Measurements from ENCODE around the gene NR2F1. TPM values are rescaled to one million over a fixed set of nuclear protein-coding genes. Genes with fewer than 3 reads are reported as not detected.
"Not testable (repeated sequence)": the region's sequence is repeated elsewhere in the genome, so short reads cannot be mapped to it uniquely, and the experiment has no call there.

The NR2F1 gene
- 10 to 100 TPM in 6 of 7 donors, 1 to 10 TPM in 1; 9.6 to 28.8 (median 13.6) TPM for total RNA-seq
- 1 to 10 TPM; 2.0 to 4.4 (median 3.5) TPM for polyA plus RNA-seq
- long read RNA-seq, donor 1 = 0 reads
- long read RNA-seq, donor 2, partial matches to known transcripts = 0 of 1 reads
- long read RNA-seq, donor 2, other reads (novel, unspliced or antisense) = 0 of 1 reads

DNA sequence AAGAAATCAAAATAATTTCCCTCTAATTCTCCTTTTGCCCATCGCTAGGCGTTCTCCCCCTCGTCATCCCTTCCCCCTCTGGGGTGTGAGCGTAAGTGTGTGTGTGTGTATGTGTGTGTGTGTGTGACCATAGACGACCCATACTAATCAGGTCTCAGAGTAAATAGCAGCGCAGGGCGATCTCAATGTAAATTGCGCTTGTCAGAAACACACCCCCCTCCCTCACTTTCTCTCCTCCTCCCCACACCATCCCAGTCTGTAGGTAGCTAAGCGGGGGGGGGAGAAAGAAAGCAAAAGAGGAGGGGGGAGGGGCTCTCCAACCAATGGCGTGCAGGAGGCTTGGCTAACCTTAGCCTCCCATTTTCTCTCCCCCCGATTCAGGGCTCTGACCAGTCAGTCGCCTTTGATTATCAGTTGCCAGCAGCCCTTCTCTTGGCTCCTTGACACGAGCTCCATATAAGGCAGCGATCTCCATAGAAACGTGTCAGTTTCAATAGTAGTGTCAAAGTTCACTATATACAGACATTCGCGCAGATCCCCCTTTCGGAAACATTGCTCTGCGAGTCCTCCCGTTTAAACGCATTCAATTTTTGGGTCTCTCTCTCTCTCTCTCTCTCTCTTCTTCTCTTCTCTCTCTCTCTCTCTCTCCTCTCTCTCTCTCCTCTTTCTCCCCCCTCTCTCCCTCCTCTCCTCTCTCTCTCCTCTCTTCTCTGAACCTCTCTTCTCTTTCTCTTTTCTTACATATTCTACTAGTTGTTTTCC, at the start of gene NR2F1:
Gene NR2F1, plus strand, starts transcription at position 546 of the 762 bp plus-strand sequence. CDS start 1,802 bp downstream, outside the sequence.
- Histone ChIP-seq H3K4me3 (peak within 1 kb of the TSS; percentile 28 to 72 (median 50)), H3K27me3 (replicated peaks in 1 of 7) (peaks cover 15 to 98% (median 81%) of the 10 kb centered on the region in 7 donors), H3K9me3 (peaks cover 0 to 5% (median 0%) of the 10 kb centered on the region in 8 donors), H3K27ac (peak within 1 kb of the TSS in 7 of 8 donors; percentile 29 to 84 (median 62)), H3K36me3 (peaks cover 0 to 3% (median 0%) of the 10 kb centered on the region in 6 donors), H3K4me1 (peaks cover 18 to 74% (median 51%) of the 10 kb centered on the region in 6 donors)
- TF ChIP-seq POLR2AphosphoS5 (IDR thresholded peaks at IDR 0.05) (peak in 1 of 3 donors; percentile 18), POLR2A (IDR thresholded peaks at IDR 0.05) (no peak)
- TF ChIP-seq, protein P1, sequence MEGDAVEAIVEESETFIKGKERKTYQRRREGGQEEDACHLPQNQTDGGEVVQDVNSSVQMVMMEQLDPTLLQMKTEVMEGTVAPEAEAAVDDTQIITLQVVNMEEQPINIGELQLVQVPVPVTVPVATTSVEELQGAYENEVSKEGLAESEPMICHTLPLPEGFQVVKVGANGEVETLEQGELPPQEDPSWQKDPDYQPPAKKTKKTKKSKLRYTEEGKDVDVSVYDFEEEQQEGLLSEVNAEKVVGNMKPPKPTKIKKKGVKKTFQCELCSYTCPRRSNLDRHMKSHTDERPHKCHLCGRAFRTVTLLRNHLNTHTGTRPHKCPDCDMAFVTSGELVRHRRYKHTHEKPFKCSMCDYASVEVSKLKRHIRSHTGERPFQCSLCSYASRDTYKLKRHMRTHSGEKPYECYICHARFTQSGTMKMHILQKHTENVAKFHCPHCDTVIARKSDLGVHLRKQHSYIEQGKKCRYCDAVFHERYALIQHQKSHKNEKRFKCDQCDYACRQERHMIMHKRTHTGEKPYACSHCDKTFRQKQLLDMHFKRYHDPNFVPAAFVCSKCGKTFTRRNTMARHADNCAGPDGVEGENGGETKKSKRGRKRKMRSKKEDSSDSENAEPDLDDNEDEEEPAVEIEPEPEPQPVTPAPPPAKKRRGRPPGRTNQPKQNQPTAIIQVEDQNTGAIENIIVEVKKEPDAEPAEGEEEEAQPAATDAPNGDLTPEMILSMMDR (IDR thresholded peaks at IDR 0.05 in 8 of 11, conservative IDR thresholded peaks at IDR 0.05 in 3 of 11) = peak in 4 of 11 experiments; percentile 24 to 87 (median 52)
- intact Hi-C loops (cut with DNase I; ENCODE audit: low total_unique reads) = no loop called here
- DNase-seq = no peak
- 3 to 6% (median 4%) methylated on average over 20 to 21 of the region's 21 CpGs for WGBS, 5 donors

DNA sequence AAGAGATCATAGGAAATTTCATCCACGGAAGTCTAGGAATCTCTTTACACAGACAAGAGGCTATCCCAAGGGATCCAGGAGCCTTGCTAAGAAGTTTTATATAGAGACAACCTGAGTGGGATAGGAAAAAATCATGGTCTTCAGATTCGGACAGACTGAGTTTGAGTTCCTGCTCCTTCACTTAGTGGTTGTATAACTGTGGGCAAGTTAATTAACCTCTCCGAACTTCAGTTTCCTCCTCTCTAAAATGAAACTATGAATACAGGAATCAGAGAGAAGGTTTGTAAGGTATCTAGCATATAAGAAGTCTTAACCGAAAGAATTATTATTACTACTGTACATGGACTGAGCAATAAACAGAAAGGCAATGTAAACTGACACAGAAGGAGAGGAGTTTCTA, 37.1 kb upstream of the NR2F1 start:
- 66 to 73% (median 70%) methylated on average over 4 of the region's 4 CpGs for WGBS, 5 donors
- TF ChIP-seq POLR2AphosphoS5 (IDR thresholded peaks at IDR 0.05) (no peak), POLR2A (IDR thresholded peaks at IDR 0.05) (no peak)
- TF ChIP-seq, protein P1 (IDR thresholded peaks at IDR 0.05 in 8 of 11, conservative IDR thresholded peaks at IDR 0.05 in 3 of 11) = no peak
- H3K36me3 ChIP-seq = no peaks in the 10 kb centered on the region
- no peak for DNase-seq
- H3K27me3 ChIP-seq (replicated peaks in 1 of 7) = no peaks in the 10 kb centered on the region
- intact Hi-C loops (cut with DNase I; ENCODE audit: low total_unique reads) = no loop called here
- H3K27ac ChIP-seq = no peak overlapping the region
- H3K4me3 ChIP-seq = no peak overlapping the region
- no peaks in the 10 kb centered on the region for H3K4me1 ChIP-seq
- peaks cover 0 to 4% (median 0%) of the 10 kb centered on the region in 8 donors for H3K9me3 ChIP-seq

DNA sequence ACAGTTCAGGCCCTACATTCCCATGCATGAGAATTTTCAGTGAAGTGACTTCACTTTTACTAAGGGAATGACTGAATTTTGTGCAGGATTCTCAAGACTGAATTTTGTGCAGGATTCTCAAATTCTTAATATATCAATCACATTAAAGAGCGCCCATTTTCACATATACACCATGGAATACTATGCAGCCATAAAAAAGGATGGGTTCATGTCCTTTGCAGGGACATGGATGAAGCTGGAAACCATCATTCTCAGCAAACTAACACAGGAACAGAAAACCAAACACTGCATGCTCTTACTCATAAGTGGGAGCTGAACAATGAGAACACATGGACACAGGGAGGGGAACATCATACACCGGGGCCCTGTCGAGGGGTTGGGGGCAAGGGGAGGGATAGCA, 33.4 kb upstream of the NR2F1 start:
- H3K4me3 ChIP-seq; H3K27me3 ChIP-seq (replicated peaks in 1 of 7); H3K27ac ChIP-seq; intact Hi-C loops (cut with DNase I; ENCODE audit: low total_unique reads); DNase-seq; H3K36me3 ChIP-seq; H3K4me1 ChIP-seq; H3K9me3 ChIP-seq: not testable (repeated sequence)
- 88 to 92% (median 91%) methylated on average over 3 of the region's 3 CpGs for WGBS, 5 donors

DNA sequence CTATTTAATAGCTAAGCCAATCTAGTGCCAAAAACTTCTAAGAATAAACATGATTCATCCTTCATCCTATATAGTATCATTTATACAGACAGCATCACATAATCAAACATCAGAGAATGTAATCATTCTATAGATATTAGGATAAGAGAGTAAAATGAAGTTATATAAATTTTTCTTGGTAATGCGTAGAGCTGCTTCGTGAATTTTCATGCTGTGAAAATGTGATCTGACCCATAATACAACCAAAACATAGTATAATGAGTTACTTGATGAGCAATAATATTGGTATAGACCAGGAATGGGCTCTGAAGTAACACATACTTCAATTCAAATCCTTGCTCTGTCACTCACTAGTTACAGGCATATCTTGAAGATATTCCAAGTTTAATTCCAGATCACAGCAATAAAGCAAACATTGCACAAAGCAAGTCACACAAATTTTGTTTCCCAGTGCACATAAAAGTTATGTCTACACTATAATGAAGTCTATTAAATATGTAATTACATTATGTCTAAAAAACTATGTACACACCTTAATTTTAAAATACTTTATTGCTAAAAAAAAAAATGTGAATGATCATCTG, 25.9 kb upstream of the NR2F1 start:
- TF ChIP-seq POLR2A (IDR thresholded peaks at IDR 0.05) = no peak
- no peak for TF ChIP-seq POLR2AphosphoS5 (IDR thresholded peaks at IDR 0.05)
- TF ChIP-seq, protein P1 (IDR thresholded peaks at IDR 0.05 in 8 of 11, conservative IDR thresholded peaks at IDR 0.05 in 3 of 11) = no peak
- Histone ChIP-seq H3K36me3 (no peaks in the 10 kb centered on the region), H3K4me1 (no peaks in the 10 kb centered on the region), H3K27ac (no peak overlapping the region), H3K27me3 (replicated peaks in 1 of 7) (peaks cover 0 to 11% (median 0%) of the 10 kb centered on the region in 7 donors), H3K9me3 (no peaks in the 10 kb centered on the region), H3K4me3 (no peak overlapping the region)
- intact Hi-C loops (cut with DNase I; ENCODE audit: low total_unique reads) = no loop called here
- no peak for DNase-seq
- 86 to 96% (median 92%) methylated on average over 2 of the region's 2 CpGs for WGBS, 5 donors
